Ovary (tissue), 3 donors: Measurements from ENCODE around the gene PDP2.

Source experiments
- CTCF ChIP-seq, 3 donors: fragments of 450-650 bp in 2 of 3; fragments of 200-600 bp in 1 of 3; IDR thresholded peaks; one replicate each; pipeline versions ENCODE4 v1.5.1 to v1.8.0; 2016 to 2022; ENCODE audit warnings: antibody characterized with exemption in 3 of 3, mild to moderate bottlenecking in 1 of 3
- EP300 ChIP-seq: sonication (generic); formaldehyde crosslinking; IDR thresholded peaks from one replicate; pipeline ENCODE4 v1.6.1; 2017; ENCODE audit warnings: antibody characterized with exemption
- POLR2A ChIP-seq: fragments of 450-650 bp; IDR thresholded peaks from one replicate; pipeline ENCODE4 v1.6.1; 2017; ENCODE audit warnings: antibody characterized with exemption, mild to moderate bottlenecking, moderate library complexity
- donor health status: DM: no; HTN: no; CAD: no.

- TF ChIP-seq CTCF (IDR thresholded peaks at IDR 0.05) (no peak), POLR2A (no peak), EP300 (no peak)
Observed at GRCh38 chr16:66933776-66934137, 53.4 kb downstream of the PDP2 start.
